Esophagus muscularis mucosa (tissue), 4 donors: ENCODE results near the gene HSD11B2. TPM values are rescaled to one million over a fixed set of nuclear protein-coding genes. Genes with fewer than 3 reads are reported as not detected.

Experiments used
- DNase-seq: peaks from one replicate; pipeline ENCODE4 v3.0.0-alpha.2; 2017; ENCODE audit errors: extremely low spot score
- H3K27ac ChIP-seq, 4 donors: fragments of 200-600 bp; sonication (generic); replicated peaks in 1 of 4; 1 replicate in 3 of 4; 2 replicates in 1 of 4; pipeline ENCODE4 v1.5.1; 2016 to 2019; ENCODE audit warnings: mild to moderate bottlenecking in 1 of 4
- H3K27me3 ChIP-seq, 4 donors: fragments of 200-600 bp; sonication (generic); one replicate each; pipeline versions ENCODE4 v1.5.1 to v1.6.0; 2016 to 2019
- H3K36me3 ChIP-seq, 4 donors: fragments of 200-600 bp; sonication (generic); one replicate each; pipeline ENCODE4 v1.5.1; 2016 to 2019
- H3K4me1 ChIP-seq, 4 donors: fragments of 200-600 bp; sonication (generic); one replicate each; pipeline ENCODE4 v1.5.1; 2016 to 2019
- H3K4me3 ChIP-seq, 4 donors: fragments of 200-600 bp; sonication (generic); 1 replicate in 2 of 4; 2 replicates in 2 of 4; pipeline ENCODE4 v1.5.1; 2016 to 2019; ENCODE audit warnings: mild to moderate bottlenecking in 4 of 4, moderate library complexity in 1 of 4
- H3K9me3 ChIP-seq, 4 donors: fragments of 200-600 bp; sonication (generic); 1 replicate in 3 of 4; 2 replicates in 1 of 4; pipeline ENCODE4 v1.5.1; 2016 to 2019
- EP300 ChIP-seq: sonication (generic); formaldehyde crosslinking; IDR thresholded peaks from one replicate; pipeline ENCODE4 v1.6.1; 2017; ENCODE audit warnings: antibody characterized with exemption
- POLR2A ChIP-seq: fragments of 450-650 bp; IDR thresholded peaks from one replicate; pipeline ENCODE4 v1.6.1; 2017; ENCODE audit warnings: antibody characterized with exemption, moderate library complexity, mild to moderate bottlenecking, low read depth
- POLR2AphosphoS5 ChIP-seq, 2 donors: sonication (generic); formaldehyde crosslinking; IDR thresholded peaks; one replicate each; pipeline ENCODE4 v1.6.1; 2017; ENCODE audit warnings: antibody characterized with exemption in 2 of 2
- WGBS: methylation state at CpG from one replicate; pipeline ENCODE4 v1.1.5; 2018; 5-methylcytosine and 5-hydroxymethylcytosine counted together
- intact Hi-C: fragments of 100-400 bp; cut with DNase I; formaldehyde crosslinking; loops from one replicate; pipeline ENCODE4 v1.15.1; 2023
- total RNA-seq, 4 donors: library from RNA; depleted of rRNA; stranded (reverse); fragments of >200 nt; gene quantifications; one replicate each; pipeline versions ENCODE4 v1.1.0 to v1.2.1, GENCODE V29; 2016
- TF ChIP-seq, protein P1 (sequence below), 3 experiments: fragments of 200-600 bp in 2 of 3; fragments of 450-650 bp in 1 of 3; sonication (generic) in 2 of 3; IDR thresholded peaks; one replicate each; pipeline ENCODE4 v1.5.1; 2017 to 2019; ENCODE audit warnings: antibody characterized with exemption in 3 of 3, mild to moderate bottlenecking in 2 of 3, moderate library complexity in 1 of 3

HSD11B2 gene
- total RNA-seq, 4 donors from 2014 or later = 0.42 to 2.2 (median 1.1) TPM; not detected in 1

DNA sequence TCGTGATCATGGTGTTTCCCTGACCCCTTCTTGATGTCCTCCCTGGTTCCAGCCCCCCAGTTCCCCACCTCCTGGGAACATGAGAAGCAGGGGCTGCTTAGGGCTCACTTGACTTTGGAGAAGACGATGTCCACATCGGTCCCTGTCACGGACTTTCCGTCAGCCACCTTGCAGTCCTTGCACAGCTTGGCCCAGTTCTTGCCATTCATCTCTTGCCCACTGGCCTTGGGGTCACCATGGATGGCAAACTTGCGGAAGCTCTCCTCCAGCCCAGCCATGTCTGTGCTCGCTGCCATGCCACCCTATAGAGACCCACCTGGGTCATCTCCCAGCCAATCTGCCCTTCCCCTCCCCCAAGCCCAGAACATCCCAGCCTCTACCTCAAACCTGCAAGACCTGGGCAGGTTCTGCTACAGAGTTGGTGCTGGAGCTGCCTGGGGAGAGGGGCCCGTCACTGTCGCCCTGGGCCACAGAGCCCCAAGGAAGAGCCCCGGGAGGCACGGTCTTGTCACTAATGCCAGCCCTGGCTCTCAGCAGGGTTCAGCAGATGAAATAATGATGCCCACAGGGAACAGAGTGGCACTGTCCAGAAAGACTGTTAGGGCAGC is 40.0 kb upstream of the HSD11B2 start:
- no peak for DNase-seq
- Histone ChIP-seq H3K4me3 (peak overlapping the region in 3 of 4 donors; percentile 62 to 74 (median 67)), H3K27me3 (no peaks in the 10 kb centered on the region), H3K4me1 (peaks cover 41 to 68% (median 65%) of the 10 kb centered on the region in 4 donors), H3K9me3 (no peaks in the 10 kb centered on the region), H3K27ac (peak overlapping the region; percentile 80 to 88 (median 81)), H3K36me3 (peaks cover 0 to 24% (median 0%) of the 10 kb centered on the region in 4 donors)
- no peak for TF ChIP-seq POLR2A
- TF ChIP-seq POLR2AphosphoS5 (IDR thresholded peaks at IDR 0.05) = no peak
- no peak for TF ChIP-seq EP300
- TF ChIP-seq, protein P1, sequence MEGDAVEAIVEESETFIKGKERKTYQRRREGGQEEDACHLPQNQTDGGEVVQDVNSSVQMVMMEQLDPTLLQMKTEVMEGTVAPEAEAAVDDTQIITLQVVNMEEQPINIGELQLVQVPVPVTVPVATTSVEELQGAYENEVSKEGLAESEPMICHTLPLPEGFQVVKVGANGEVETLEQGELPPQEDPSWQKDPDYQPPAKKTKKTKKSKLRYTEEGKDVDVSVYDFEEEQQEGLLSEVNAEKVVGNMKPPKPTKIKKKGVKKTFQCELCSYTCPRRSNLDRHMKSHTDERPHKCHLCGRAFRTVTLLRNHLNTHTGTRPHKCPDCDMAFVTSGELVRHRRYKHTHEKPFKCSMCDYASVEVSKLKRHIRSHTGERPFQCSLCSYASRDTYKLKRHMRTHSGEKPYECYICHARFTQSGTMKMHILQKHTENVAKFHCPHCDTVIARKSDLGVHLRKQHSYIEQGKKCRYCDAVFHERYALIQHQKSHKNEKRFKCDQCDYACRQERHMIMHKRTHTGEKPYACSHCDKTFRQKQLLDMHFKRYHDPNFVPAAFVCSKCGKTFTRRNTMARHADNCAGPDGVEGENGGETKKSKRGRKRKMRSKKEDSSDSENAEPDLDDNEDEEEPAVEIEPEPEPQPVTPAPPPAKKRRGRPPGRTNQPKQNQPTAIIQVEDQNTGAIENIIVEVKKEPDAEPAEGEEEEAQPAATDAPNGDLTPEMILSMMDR (IDR thresholded peaks at IDR 0.05) = no peak
- WGBS = 96% methylated on average over 8 of the region's 11 CpGs
- intact Hi-C loops = no loop called here

DNA sequence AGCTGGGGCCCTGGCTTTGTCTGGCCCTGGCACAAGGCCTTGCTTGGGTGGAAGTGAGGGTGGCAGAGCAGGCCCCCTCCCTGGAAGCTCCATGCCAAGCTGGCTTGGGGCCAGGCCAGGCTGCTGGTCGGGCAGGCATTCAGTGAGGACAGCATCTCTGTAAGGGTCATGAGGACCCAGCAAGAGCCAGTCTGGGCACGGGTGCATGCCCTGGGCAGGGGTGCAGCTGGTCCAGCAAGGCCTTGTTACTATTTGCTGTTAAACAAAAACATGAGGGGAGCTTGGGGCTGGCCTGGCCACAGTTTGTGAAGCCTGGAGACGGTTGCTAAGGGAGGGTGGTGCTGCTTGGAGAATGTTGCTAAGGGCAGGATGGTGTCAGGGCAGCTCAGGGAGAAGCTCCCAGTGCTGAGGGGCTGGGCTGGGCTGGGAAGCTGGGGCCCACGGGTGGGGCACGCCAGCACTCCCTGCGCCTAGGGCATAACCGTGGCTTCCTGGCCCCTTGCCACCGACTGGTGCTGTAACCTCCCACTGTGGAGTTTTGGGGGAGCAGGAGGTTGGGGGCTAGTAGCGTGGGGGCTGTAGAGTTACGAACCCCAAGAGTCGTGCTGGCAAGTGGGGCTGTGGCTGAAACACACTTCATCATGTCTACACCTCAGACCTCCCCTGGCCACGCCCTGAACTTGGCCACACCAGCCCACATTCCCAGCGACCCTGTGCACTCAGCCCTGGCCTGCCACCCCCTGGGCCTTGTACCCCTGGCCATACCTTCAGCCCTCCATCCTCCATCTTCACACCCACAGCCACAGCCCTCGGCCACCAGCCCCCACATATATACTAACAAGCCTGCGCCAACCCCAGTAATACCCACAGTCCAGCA is 39.3 kb upstream of the HSD11B2 start:
- H3K27me3 ChIP-seq = no peaks in the 10 kb centered on the region
- intact Hi-C loops = no loop called here
- H3K36me3 ChIP-seq = peaks cover 0 to 24% (median 0%) of the 10 kb centered on the region in 4 donors
- H3K9me3 ChIP-seq = no peaks in the 10 kb centered on the region
- TF ChIP-seq, protein P1 (IDR thresholded peaks at IDR 0.05) = no peak
- TF ChIP-seq EP300 = no peak
- TF ChIP-seq POLR2A = no peak
- no peak for TF ChIP-seq POLR2AphosphoS5 (IDR thresholded peaks at IDR 0.05)
- WGBS = 38% methylated on average over 10 of the region's 15 CpGs
- H3K4me1 ChIP-seq = peaks cover 49 to 75% (median 72%) of the 10 kb centered on the region in 4 donors
- H3K4me3 ChIP-seq = peak overlapping the region; percentile 62 to 74 (median 64)
- peak overlapping the region; percentile 80 to 88 (median 81) for H3K27ac ChIP-seq
- DNase-seq = no peak

DNA sequence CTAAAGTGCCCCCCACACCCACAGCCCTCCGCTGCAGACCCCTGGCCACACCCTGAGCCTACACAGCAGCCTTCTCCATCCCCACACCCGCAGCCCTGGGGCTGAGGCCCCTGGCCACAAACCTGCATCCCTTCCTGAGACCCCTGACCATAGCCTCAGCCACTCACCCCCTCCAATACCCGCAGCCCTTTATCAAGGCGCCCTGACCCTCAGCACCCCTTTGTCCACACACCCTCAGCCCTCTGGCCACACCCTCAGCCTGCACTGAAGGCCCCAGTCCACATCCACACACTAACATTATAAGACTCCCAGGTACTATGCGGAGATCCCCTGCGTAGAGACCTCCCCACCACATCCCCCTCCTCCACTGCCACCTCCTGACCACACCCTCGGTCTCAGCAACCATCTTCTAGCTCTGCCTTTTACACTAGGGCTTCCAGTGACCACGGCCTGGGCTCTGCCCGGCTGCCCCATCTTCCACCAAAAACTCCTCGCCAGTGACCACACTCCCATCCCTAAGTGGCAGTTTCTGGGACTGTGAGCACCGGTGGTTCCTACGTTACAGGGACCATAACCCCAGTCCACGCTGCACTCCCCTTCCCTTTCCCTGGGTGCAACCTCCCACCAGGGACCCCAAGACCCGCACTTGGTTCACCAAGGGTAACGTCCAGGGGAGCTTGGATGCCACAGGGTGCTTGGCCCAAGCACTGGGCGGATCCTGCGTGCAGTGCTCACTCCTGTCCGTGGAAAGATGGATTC is 38.4 kb upstream of the HSD11B2 start:
- H3K9me3 ChIP-seq = no peaks in the 10 kb centered on the region
- intact Hi-C loops = no loop called here
- H3K4me3 ChIP-seq = peak overlapping the region; percentile 62 to 74 (median 64)
- WGBS = 28% methylated on average over 18 of the region's 18 CpGs
- TF ChIP-seq POLR2A = no peak
- TF ChIP-seq, protein P1 (IDR thresholded peaks at IDR 0.05) = no peak
- TF ChIP-seq EP300 = no peak
- no peak for TF ChIP-seq POLR2AphosphoS5 (IDR thresholded peaks at IDR 0.05)
- peaks cover 0 to 20% (median 0%) of the 10 kb centered on the region in 4 donors for H3K36me3 ChIP-seq
- H3K4me1 ChIP-seq = peaks cover 57 to 83% (median 80%) of the 10 kb centered on the region in 4 donors
- DNase-seq = no peak
- H3K27me3 ChIP-seq = no peaks in the 10 kb centered on the region
- H3K27ac ChIP-seq = peak overlapping the region; percentile 80 to 88 (median 81)

DNA sequence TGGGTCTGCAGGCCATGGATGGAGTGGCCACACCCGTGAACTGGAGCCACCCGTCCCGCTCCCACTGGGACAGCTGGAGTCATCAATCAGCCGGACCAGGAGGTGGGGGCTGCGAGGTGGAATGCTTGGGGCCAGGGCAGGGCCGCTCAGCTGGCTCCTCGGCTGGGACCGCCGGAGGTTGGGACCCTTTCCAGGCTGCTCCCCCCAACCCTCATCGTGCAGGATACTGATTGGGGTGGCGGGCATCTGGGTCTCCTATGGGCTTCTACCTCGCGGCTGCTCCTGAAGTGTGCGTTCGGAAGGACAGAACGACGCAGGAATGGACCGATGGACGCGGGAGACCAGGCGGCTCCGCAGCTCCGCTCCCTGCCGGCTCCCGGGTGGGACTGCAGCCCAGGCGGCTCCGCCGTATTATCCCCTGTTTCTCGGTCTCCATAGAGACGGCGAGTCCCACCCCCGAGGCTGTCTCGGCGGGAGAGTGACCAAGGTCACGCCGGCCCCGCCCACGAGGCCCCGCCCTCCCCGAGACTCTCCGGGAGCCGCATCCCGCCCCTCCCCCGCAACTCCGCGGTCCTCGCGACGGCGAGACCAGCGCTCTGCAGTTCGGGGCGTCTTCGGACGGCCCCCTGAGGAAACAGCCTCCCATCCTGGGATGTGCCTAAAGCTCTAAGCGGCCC is 37.7 kb upstream of the HSD11B2 start, which contains the start of gene TPPP3:
TSS of gene TPPP3 (minus strand) at position 388 of the 677 bp plus-strand sequence. CDS start 2,387 bp downstream, outside the sequence.
- H3K27ac ChIP-seq = peak within 1 kb of the TSS; percentile 80 to 88 (median 81)
- TF ChIP-seq EP300 = no peak
- TF ChIP-seq, protein P1 (IDR thresholded peaks at IDR 0.05) = peak; percentile 60 to 95 (median 66)
- peak; percentile 76 to 91 for TF ChIP-seq POLR2AphosphoS5 (IDR thresholded peaks at IDR 0.05)
- DNase-seq = no peak
- peaks cover 0 to 18% (median 0%) of the 10 kb centered on the region in 4 donors for H3K36me3 ChIP-seq
- peaks cover 63 to 91% (median 87%) of the 10 kb centered on the region in 4 donors for H3K4me1 ChIP-seq
- WGBS = no CpG with 5 or more reads among the region's 56 CpGs
- intact Hi-C loops = no loop called here
- H3K4me3 ChIP-seq = peak within 1 kb of the TSS; percentile 62 to 74 (median 64)
- H3K27me3 ChIP-seq = no peaks in the 10 kb centered on the region
- no peaks in the 10 kb centered on the region for H3K9me3 ChIP-seq
